HG03354 (cell line): ENCODE measurements around the gene HES1.
A peak's percentile ranks its signal among the peaks of the same experiment; 100 is the strongest.
"Not testable (repeated sequence)": the region's sequence is repeated elsewhere in the genome, so short reads cannot be mapped to it uniquely, and the experiment has no call there.

ENCODE experiments used
- ATAC-seq: cut with Tn5 transposase; IDR thresholded peaks from one replicate; pipeline ENCODE4 v1.9.1; 2021; ENCODE audit warnings: mild to moderate bottlenecking; ENCODE audit not compliant: unreplicated experiment, poor library complexity, severe bottlenecking

The HES1 gene

GRCh38 chr3:194123726-194124125, 12.2 kb upstream of the HES1 start:
- ATAC-seq: no peak

- ATAC-seq: no peak
Observed at GRCh38 chr3:194124193-194124592, 11.8 kb upstream of the HES1 start.

- ATAC-seq: no peak
Observed at GRCh38 chr3:194125442-194125841, 10.5 kb upstream of the HES1 start.

DNA sequence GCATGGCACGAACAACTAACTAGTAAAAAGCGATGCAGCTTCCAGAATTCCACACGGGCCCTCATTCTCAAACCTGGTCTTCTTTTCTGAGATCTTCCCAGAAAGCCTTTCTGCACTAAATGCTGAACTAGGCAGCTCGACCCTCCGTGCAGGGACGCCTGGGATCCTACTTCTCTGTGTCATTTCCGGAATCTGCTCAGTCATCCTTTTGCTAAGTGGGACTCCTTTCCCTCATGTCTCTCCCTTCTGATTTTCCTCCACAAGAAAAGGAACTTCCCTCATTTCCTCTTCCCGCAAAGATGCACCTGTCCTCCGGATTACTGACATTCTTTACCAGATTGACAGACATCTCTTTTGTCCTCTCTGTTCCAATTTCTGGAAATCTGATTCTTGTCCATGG, 9.2 kb upstream of the HES1 start:
- no peak for ATAC-seq

DNA sequence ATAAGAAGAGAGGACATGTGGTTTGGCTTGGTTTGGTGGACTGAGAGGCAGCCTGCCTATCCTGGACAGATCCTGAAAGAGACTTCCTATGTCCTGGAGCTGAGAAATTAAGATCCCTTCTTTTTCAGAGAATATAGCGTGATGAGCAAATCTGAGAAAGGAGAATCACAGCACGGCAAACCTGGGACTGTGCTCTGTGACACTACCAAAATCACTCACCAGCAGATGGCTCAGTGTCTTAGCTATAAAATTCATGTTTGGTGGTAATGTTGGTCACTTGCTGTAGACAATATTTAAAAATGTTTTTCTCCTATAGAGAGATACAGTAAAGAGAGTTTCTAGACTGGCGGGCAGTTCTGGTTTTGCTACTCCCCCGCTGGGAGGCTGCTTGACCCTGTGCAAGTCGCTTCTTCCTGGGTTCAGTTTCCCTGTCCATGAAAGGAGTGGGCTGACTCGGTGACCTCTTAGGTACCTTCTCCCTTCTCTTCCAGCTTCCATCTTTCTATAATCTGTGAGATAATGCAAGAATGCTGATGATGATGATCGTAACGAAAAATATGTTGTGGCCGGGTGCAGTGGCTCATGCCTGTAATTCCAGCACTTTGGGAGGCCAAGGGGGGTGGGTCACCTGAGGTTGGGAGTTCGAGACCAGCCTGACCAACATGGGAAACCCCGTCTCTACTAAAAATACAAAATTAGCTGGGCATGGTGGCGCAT, 7.6 kb upstream of the HES1 start:
- ATAC-seq: no peak

DNA sequence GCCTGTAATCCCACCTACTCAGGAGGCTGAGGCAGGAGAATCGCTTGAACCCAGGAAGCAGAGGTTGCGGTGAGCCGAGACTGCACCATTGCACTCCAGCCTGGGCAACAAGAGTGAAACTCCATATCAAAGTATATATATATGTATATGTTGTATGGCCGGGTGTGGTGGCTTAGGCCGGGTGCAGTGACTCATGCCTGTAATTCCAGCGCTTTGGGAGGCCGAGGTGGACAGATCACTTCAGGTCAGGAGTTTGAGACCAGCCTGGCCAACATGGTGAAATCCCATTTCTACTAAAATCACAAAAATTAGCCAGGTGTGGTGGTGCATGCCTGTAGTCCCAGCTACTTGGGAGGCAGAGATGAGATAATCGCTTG, 7.0 kb upstream of the HES1 start:
- not testable (repeated sequence) for ATAC-seq

GRCh38 chr3:194129581-194130133, 6.3 kb upstream of the HES1 start:
- no peak for ATAC-seq

- no peak for ATAC-seq
Observed at GRCh38 chr3:194130188-194130587, 5.8 kb upstream of the HES1 start.

GRCh38 chr3:194130807-194131589, 5.0 kb upstream of the HES1 start:
- peak; percentile 56 for ATAC-seq

- ATAC-seq: no peak
Observed at GRCh38 chr3:194132465-194133286, 3.3 kb upstream of the HES1 start.

GRCh38 chr3:194133661-194134230, 2.2 kb upstream of the HES1 start:
- no peak for ATAC-seq

DNA sequence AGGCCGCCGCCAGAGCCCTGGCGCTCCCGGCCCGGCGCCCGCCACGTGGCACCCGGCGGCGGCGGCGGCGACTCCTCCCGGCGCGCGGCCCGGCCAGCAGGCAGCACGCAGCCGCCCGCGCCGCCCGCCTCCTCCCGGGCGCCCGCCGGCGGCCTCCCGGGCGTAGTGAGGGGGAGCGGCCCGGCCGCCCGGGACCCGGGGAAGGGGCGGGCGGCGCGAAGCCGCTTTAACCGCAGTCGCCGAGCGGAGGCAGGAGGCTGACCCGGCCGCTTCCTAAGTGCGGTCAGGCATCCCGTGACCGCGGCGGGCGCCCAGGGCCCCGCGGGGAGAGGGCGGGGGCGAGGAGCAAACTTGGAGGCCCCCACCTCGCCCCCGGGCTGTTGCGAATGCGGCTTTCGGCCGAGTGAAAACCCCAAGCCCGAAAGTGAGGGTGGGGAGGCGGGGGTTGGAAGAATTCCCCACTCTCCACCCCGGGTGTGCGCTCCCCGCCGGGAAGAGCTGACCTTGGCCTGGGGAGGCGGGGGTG, 1.7 kb upstream of the HES1 start:
- peak; percentile 17 for ATAC-seq

GRCh38 chr3:194134757-194135515, 1.0 kb upstream of the HES1 start:
- peak; percentile 46 for ATAC-seq

DNA sequence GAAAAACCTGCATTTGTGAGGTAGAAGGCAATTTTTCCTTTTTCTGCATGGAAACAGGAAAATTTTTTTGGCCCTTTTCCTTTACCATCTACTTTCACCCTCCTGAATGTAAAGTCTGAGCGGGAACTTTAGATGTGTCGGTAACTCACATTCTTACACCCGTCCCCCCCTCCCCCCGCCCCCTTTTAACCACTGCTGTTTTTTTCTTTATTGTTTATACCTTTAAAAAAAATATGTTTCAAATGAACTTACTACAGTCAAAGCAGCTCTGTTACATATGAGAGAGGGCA, 487 bp upstream of the HES1 start:
- no peak for ATAC-seq

- no peak for ATAC-seq
Observed at GRCh38 chr3:194136519-194137007, 615 bp downstream of the HES1 start.

- no peak for ATAC-seq
Observed at GRCh38 chr3:194137008-194137505, 1.1 kb downstream of the HES1 start.

DNA sequence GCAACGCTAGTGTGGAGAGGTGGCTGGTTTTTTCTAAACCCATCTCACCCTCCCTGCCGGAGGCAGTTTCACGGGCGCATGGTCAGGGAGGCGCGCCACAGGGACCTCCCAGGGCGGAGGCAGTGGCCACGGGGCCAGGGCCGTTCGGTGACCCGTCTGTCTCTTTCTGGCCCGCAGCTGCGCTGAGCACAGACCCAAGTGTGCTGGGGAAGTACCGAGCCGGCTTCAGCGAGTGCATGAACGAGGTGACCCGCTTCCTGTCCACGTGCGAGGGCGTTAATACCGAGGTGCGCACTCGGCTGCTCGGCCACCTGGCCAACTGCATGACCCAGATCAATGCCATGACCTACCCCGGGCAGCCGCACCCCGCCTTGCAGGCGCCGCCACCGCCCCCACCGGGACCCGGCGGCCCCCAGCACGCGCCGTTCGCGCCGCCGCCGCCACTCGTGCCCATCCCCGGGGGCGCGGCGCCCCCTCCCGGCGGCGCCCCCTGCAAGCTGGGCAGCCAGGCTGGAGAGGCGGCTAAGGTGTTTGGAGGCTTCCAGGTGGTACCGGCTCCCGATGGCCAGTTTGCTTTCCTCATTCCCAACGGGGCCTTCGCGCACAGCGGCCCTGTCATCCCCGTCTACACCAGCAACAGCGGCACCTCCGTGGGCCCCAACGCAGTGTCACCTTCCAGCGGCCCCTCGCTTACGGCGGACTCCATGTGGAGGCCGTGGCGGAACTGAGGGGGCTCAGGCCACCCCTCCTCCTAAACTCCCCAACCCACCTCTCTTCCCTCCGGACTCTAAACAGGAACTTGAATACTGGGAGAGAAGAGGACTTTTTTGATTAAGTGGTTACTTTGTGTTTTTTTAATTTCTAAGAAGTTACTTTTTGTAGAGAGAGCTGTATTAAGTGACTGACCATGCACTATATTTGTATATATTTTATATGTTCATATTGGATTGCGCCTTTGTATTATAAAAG, 1.8 kb downstream of the HES1 start:
- ATAC-seq: peak; percentile 44

DNA sequence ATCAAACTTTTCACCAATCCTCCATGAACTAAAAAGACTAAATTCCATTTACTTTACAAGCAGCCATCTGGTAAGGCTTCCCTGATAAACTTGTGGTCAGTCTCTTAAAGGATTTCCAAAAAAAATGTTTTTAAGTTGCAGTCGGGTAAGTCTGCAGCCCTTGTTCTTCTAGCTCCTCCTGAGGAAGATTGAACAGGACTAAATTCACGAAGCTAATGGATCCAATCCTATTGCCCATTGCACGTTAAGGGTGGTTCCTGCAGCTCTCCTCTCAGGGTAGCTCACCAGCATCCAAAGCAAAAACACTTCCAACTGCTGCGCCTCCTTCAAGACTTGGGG, 2.8 kb downstream of the HES1 start:
- ATAC-seq: no peak
